ENCODE measurements around the gene SHKBP1.
"Not testable (repeated sequence)": the region's sequence is repeated elsewhere in the genome, so short reads cannot be mapped to it uniquely, and the experiment has no call there.

SHKBP1 gene

GRCh38 chr19:40619333-40620160 lies 42.9 kb downstream of the SHKBP1 start:
- no peak for DNase-seq

DNA sequence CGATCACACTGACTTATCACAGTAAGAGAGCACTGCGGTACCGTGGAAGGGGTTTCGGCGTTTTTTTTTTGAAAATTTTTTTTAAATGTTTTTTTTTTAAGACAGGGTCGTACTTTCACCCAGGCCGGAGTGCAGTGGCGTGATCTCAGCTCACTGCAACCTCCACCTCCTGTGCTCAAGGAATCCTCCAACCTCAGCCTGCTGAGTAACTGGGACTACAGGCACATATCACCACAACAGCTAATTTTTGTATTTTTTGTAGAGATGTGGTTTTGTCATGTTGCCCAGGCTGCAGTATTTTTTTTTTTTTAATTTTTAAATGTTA lies 43.5 kb downstream of the SHKBP1 start:
- no peak for DNase-seq

GRCh38 chr19:40621283-40621682 lies 44.6 kb downstream of the SHKBP1 start:
- DNase-seq, result no peak

DNA sequence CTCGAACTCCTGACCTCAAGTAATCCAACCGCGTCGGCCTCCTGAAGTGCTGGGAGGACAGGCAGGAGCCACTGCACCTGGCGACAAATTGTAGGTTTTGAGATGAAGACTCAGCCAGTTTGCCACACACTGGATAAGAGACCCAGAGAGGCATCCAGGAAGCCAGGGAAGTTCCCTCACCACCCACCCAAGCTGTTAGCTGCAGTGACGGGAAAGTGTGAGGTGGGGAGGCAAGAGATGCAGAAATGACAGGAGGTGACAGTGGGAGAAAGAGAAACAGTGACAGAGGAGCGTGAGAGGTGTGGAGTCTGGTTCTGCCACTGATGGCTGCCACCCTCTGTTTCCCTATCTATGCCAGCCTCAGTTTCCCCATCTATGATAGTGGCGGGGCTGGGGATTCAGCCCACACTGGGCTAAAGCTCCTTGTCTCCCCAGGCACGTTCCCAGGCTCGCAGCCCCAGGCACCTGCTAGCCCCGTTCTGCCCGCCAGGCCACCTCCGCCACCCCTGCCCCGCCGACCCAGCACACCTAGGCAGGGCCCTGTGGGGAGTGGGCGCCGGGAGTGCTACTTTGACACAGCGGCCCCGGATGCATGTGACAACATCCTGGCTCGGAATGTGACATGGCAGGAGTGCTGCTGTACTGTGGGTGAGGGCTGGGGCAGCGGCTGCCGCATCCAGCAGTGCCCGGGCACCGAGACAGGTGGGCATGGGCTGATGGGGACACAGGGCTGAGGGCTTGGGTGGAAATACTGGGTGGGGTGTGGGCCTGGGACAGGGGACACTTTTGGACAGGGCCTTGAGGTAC lies 45.5 kb downstream of the SHKBP1 start:
- DNase-seq, result no peak

GRCh38 chr19:40622773-40623075 lies 46.1 kb downstream of the SHKBP1 start:
- DNase-seq, result no peak

GRCh38 chr19:40623403-40624251 lies 47.0 kb downstream of the SHKBP1 start:
- no peak for DNase-seq

- not testable (repeated sequence) for DNase-seq
Measured at GRCh38 chr19:40624369-40625153, 47.9 kb downstream of the SHKBP1 start.

DNA sequence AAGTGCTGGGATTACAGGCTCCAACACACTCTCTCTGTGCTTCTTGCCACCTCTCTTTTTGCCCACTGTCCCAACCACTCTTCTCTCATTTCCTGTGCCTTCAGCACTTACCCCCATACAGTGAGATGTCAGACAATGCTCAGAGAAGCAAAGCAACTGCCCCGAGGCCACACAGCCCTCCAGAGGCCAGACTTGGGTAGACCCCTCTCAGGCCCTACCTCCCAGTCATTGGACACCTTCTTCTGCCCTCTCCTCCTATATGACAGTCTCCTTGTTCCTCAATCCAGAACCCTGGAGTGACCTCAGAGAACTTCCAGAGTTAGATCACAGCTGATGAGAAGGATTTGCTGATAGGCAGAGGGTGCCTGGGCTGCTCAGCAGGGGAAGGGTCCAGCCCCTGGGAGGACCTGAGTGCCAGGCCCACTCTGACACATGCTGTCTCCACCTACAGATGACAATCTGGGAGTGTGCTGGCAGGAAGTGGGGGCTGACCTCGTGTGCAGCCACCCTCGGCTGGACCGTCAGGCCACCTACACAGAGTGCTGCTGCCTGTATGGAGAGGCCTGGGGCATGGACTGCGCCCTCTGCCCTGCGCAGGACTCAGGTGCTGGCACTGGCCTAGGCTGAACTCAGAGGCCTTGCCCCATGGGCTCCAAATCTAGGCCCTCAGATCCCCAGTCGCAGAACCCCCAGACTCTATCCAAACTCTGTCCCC lies 48.9 kb downstream of the SHKBP1 start:
- no peak for DNase-seq

- no peak for DNase-seq
Measured at GRCh38 chr19:40626918-40627317, 50.2 kb downstream of the SHKBP1 start.

GRCh38 chr19:40627486-40628279 lies 51.0 kb downstream of the SHKBP1 start:
- DNase-seq, result no peak

- no peak for DNase-seq
Measured at GRCh38 chr19:40629346-40629745, 52.7 kb downstream of the SHKBP1 start.

DNA sequence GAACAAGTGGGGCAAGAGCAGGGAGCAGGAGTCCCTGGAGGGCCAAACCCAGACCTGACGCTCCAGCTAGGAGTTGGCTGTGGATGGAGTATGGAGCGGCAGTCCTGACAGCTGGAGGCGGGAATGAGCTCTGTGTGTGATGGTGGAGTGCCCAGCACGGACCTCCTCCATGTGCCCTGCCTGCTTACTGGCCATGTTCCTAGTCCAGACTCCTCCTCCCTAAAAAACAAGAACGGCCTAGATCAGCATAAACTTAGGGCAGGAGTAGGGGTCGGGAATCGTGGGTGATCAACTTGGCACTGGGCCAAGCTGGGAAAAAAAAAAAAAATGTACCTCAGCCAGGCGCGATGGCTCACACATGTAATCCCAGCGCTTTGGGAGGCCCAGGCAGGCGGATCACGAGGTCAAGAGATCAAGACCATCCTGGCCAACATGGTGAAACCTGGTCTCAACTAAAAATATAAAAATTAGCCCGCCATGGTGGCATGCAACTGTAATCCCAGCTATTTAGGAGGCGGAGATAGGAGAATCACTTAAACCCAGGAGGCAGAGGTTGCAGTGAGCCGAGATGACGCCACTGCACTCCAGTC lies 54.0 kb downstream of the SHKBP1 start:
- DNase-seq, result no peak

- DNase-seq, result no peak
Measured at GRCh38 chr19:40632311-40633036, 55.8 kb downstream of the SHKBP1 start.

DNA sequence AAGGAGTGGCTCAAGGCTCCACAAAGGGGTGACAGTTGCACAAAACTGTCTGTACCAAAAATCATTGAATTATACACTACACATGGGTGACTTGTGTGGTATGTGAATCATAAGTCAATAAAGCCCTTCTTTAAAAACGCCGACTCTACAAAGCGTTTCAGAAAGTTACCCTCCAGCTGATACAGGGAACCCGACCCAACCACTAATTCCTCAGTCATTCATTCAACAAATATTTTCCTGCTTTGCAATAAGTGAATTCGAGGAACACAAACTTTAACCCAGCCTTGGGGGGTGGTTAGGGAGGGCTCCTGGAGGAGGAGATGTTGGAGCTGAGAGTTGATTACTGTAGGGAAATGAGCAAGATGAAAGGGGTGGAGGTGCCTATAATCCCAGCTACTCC lies 56.5 kb downstream of the SHKBP1 start:
- DNase-seq, result no peak

DNA sequence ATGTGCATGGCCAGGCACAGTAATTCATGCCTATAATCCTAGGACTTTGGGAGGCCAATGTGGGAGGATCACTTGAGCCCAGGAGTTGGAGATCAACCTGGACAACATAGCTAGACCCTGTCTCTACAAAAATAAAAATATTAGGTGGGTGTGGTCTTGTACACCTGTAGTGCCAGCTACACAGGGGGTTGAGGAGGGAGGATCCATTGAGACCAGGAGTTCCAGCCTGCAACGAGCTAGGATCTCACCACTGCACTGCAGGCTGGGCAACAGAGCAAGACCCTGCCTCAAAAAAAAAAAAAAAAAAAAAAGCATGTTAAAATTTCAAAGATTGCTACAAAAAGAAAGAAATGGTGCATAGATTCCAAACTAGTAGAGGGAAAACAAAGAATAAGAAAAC lies 61.7 kb downstream of the SHKBP1 start:
- no peak for DNase-seq

DNA sequence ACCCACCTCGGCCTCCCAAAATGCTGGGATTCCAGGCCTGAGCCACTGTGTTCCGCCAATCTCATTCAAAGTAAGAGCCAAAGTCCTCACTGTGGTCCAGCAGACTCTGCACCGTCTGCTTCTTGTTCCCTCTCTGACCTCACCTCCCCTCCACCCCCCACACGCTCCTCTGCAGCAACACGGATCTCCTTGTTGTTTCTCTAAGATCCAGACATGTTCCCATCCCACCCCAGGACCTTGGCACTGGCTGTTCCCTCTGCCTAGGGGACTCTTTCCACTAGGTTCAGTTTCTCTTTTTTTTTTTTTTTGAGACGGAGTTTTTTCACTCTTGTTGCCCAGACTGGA lies 62.9 kb downstream of the SHKBP1 start:
- DNase-seq, result no peak

DNA sequence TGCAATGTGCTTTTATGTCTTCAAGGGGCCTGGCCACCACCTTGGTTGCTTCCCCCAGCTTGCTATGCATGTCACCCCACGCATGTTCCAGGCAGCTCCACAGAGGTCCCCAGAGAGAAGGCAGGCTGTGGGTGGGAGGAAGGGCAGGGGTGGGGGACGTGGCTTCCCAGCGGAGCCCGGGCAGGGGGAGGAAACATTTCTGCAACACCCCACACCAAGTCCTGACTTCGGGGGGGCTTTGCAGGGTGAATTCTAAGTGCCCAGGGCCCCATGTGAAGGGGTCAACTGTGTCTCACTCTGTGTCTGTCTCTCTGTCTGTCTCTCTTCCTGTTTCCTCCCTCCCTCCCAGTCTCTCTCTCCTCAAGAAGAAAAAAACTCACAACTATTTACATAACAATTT lies 64.1 kb downstream of the SHKBP1 start:
- no peak for DNase-seq
